CD8-positive, alpha-beta memory T cell (primary cell): ENCODE measurements around the gene HFM1. TPM values are rescaled to one million over a fixed set of nuclear protein-coding genes. Genes with fewer than 3 reads are reported as not detected.
"Not testable (repeated sequence)": the region's sequence is repeated elsewhere in the genome, so short reads cannot be mapped to it uniquely, and the experiment has no call there.

Experiments used
- CTCF ChIA-PET: fragments of 350-600 bp; sonication (Branson Sonifier 250); formaldehyde crosslinking; loops from one replicate; lab custom pipeline; 2021; ENCODE audit warnings: antibody characterized with exemption; lab: Charles Lee
- POLR2A ChIA-PET: fragments of 350-600 bp; sonication (Branson Sonifier 250); formaldehyde crosslinking; loops from one replicate; lab custom pipeline; 2021; ENCODE audit warnings: antibody characterized with exemption; lab: Charles Lee
- DNase-seq, 5 donors: peaks; one replicate each; pipeline versions ENCODE4 v3.0.0 to v3.0.0-alpha.2; 2020 to 2022; ENCODE audit warnings: mixed read lengths in 1 of 5
- H3K27ac ChIP-seq: one replicate; pipeline ENCODE4 v1.7.0; 2013; ENCODE audit warnings: low read depth, mild to moderate bottlenecking, low read length, moderate library complexity
- H3K27me3 ChIP-seq: 2 replicates; pipeline ENCODE4 v1.7.0; 2013; ENCODE audit warnings: low read length, mild to moderate bottlenecking; ENCODE audit not compliant: insufficient read depth, poor library complexity, severe bottlenecking
- H3K36me3 ChIP-seq: 2 replicates; pipeline ENCODE4 v1.7.0; 2013; ENCODE audit warnings: mild to moderate bottlenecking, low read length, moderate library complexity; ENCODE audit not compliant: insufficient read depth
- H3K4me1 ChIP-seq: 2 replicates; pipeline ENCODE4 v1.7.0; 2013; ENCODE audit warnings: mild to moderate bottlenecking, low read length, moderate library complexity; ENCODE audit not compliant: insufficient read depth
- H3K4me3 ChIP-seq: 2 replicates; pipeline ENCODE4 v1.7.0; 2013; ENCODE audit warnings: mild to moderate bottlenecking, low read length
- H3K9me3 ChIP-seq: 2 replicates; pipeline ENCODE4 v1.7.0; 2013; ENCODE audit warnings: mild to moderate bottlenecking, low read length
- H3K27ac Mint-ChIP-seq, 8 donors: one replicate each; pipeline ENCODE4 v1.8.0; 2020 to 2021; ENCODE audit warnings: mixed read lengths in 8 of 8, mild to moderate bottlenecking in 6 of 8, inconsistent platforms in 3 of 8, moderate library complexity in 3 of 8
- H3K27me3 Mint-ChIP-seq, 2 donors: one replicate each; pipeline ENCODE4 v1.8.0; 2020 to 2021; ENCODE audit warnings: mixed read lengths in 2 of 2, mild to moderate bottlenecking in 1 of 2, moderate library complexity in 1 of 2
- H3K36me3 Mint-ChIP-seq, 3 donors: one replicate each; pipeline ENCODE4 v1.8.0; 2020 to 2021; ENCODE audit warnings: mixed read lengths in 3 of 3, inconsistent platforms in 1 of 3, mild to moderate bottlenecking in 1 of 3
- H3K4me1 Mint-ChIP-seq, 3 donors: one replicate each; pipeline ENCODE4 v1.8.0; 2020 to 2021; ENCODE audit warnings: mixed read lengths in 3 of 3, inconsistent platforms in 1 of 3, mild to moderate bottlenecking in 1 of 3
- H3K4me3 Mint-ChIP-seq, 7 donors: one replicate each; pipeline ENCODE4 v1.8.0; 2020 to 2021; ENCODE audit warnings: mixed read lengths in 7 of 7, mild to moderate bottlenecking in 6 of 7, moderate library complexity in 4 of 7, inconsistent platforms in 2 of 7
- H3K9me3 Mint-ChIP-seq, 5 donors: one replicate each; pipeline ENCODE4 v1.8.0; 2020 to 2022; ENCODE audit warnings: mixed read lengths in 5 of 5, mild to moderate bottlenecking in 3 of 5, moderate library complexity in 2 of 5, inconsistent platforms in 1 of 5
- polyA plus RNA-seq: library from polyadenylated mRNA; unstranded; fragments of 300-500 nt; fragmentation: Illumina TruSeq; gene quantifications from one replicate; pipeline ENCODE4 v1.2.3, GENCODE V29; 2021
- total RNA-seq, 2 experiments: library from RNA; stranded (reverse); gene quantifications; one replicate each; pipeline ENCODE4 v1.2.3, GENCODE V29; 2021

HFM1 gene
- total and polyA plus RNA-seq, 3 experiments from 2014 or later: not detected

- no peak overlapping the region for H3K27ac Mint-ChIP-seq
- ChIA-PET POLR2A (no interaction called here), CTCF (no interaction called here)
- Histone ChIP-seq H3K4me1 (no peaks in the 10 kb centered on the region), H3K36me3 (no peaks in the 10 kb centered on the region), H3K4me3 (no peak overlapping the region), H3K27me3 (no peaks in the 10 kb centered on the region), H3K9me3 (no peaks in the 10 kb centered on the region), H3K27ac (no peak overlapping the region)
- DNase-seq: no peak
- H3K4me1 Mint-ChIP-seq: no peaks in the 10 kb centered on the region
- H3K9me3 Mint-ChIP-seq: peaks cover 15 to 25% (median 18%) of the 10 kb centered on the region in 5 donors
- no peak overlapping the region for H3K4me3 Mint-ChIP-seq
- peaks cover 9 to 24% of the 10 kb centered on the region in 2 donors for H3K27me3 Mint-ChIP-seq
- H3K36me3 Mint-ChIP-seq: peaks cover 0 to 3% (median 0%) of the 10 kb centered on the region in 3 donors
Measured at GRCh38 chr1:91307784-91308409, 96.7 kb downstream of the HFM1 start.

GRCh38 chr1:91303165-91303564, 101.5 kb downstream of the HFM1 start:
- H3K27ac Mint-ChIP-seq: peak overlapping the region in 1 of 8 donors; percentile 20
- no peaks in the 10 kb centered on the region for H3K9me3 ChIP-seq
- H3K36me3 ChIP-seq: no peaks in the 10 kb centered on the region
- no peak overlapping the region for H3K4me3 ChIP-seq
- no peak overlapping the region for H3K4me3 Mint-ChIP-seq
- peaks cover 7 to 9% of the 10 kb centered on the region in 2 donors for H3K27me3 Mint-ChIP-seq
- ChIA-PET POLR2A (no interaction called here), CTCF (no interaction called here)
- peaks cover 0 to 3% (median 0%) of the 10 kb centered on the region in 3 donors for H3K36me3 Mint-ChIP-seq
- H3K27ac ChIP-seq: no peak overlapping the region
- H3K27me3 ChIP-seq: no peaks in the 10 kb centered on the region
- H3K4me1 ChIP-seq: no peaks in the 10 kb centered on the region
- peaks cover 12 to 24% (median 21%) of the 10 kb centered on the region in 5 donors for H3K9me3 Mint-ChIP-seq
- DNase-seq: no peak
- H3K4me1 Mint-ChIP-seq: no peaks in the 10 kb centered on the region

GRCh38 chr1:91288843-91289553, 115.6 kb downstream of the HFM1 start:
- H3K27ac Mint-ChIP-seq, H3K36me3 Mint-ChIP-seq, DNase-seq, H3K4me1 ChIP-seq, CTCF ChIA-PET, H3K4me3 ChIP-seq, POLR2A ChIA-PET, H3K4me3 Mint-ChIP-seq, H3K9me3 Mint-ChIP-seq, H3K9me3 ChIP-seq, H3K4me1 Mint-ChIP-seq, H3K27ac ChIP-seq, H3K36me3 ChIP-seq, H3K27me3 ChIP-seq: not testable (repeated sequence)
- H3K27me3 Mint-ChIP-seq: peaks cover 5 to 17% of the 10 kb centered on the region in 2 donors

- H3K4me3 Mint-ChIP-seq, CTCF ChIA-PET, POLR2A ChIA-PET, H3K36me3 ChIP-seq, H3K4me3 ChIP-seq, H3K27ac ChIP-seq, H3K9me3 Mint-ChIP-seq, H3K4me1 Mint-ChIP-seq, H3K27ac Mint-ChIP-seq, H3K27me3 ChIP-seq, H3K9me3 ChIP-seq, H3K36me3 Mint-ChIP-seq, H3K4me1 ChIP-seq, DNase-seq: not testable (repeated sequence)
- peaks cover 5 to 17% of the 10 kb centered on the region in 2 donors for H3K27me3 Mint-ChIP-seq
Measured at GRCh38 chr1:91286962-91287317, 117.7 kb downstream of the HFM1 start.

- H3K9me3 Mint-ChIP-seq, H3K27ac ChIP-seq, H3K4me1 Mint-ChIP-seq, H3K27me3 ChIP-seq, H3K4me3 ChIP-seq, CTCF ChIA-PET, H3K9me3 ChIP-seq, H3K4me3 Mint-ChIP-seq, POLR2A ChIA-PET, H3K36me3 Mint-ChIP-seq, H3K4me1 ChIP-seq, H3K27ac Mint-ChIP-seq, DNase-seq, H3K36me3 ChIP-seq: not testable (repeated sequence)
- peaks cover 5 to 17% of the 10 kb centered on the region in 2 donors for H3K27me3 Mint-ChIP-seq
Measured at GRCh38 chr1:91286259-91286961, 118.2 kb downstream of the HFM1 start.

- Histone ChIP-seq H3K27ac (no peak overlapping the region), H3K4me1 (no peaks in the 10 kb centered on the region), H3K4me3 (no peak overlapping the region), H3K36me3 (no peaks in the 10 kb centered on the region), H3K27me3 (no peaks in the 10 kb centered on the region), H3K9me3 (no peaks in the 10 kb centered on the region)
- no peak for DNase-seq
- Mint-ChIP-seq H3K4me3 (peak overlapping the region in 1 of 7 donors; percentile 25), H3K9me3 (no peaks in the 10 kb centered on the region), H3K4me1 (no peaks in the 10 kb centered on the region), H3K27ac (no peak overlapping the region), H3K27me3 (peaks cover 4 to 15% of the 10 kb centered on the region in 2 donors), H3K36me3 (no peaks in the 10 kb centered on the region)
- CTCF ChIA-PET: interaction anchor here (1.0 to 1.1 kb wide), 2 partner anchors 17 to 119 kb away, joined by 3 read pairs; no protein-coding TSS in a partner anchor
- POLR2A ChIA-PET: no interaction called here
Measured at GRCh38 chr1:91283421-91283726, 121.3 kb downstream of the HFM1 start.

GRCh38 chr1:91282695-91283420, 121.8 kb downstream of the HFM1 start:
- Histone ChIP-seq H3K4me1 (no peaks in the 10 kb centered on the region), H3K27me3 (no peaks in the 10 kb centered on the region), H3K27ac (no peak overlapping the region), H3K36me3 (no peaks in the 10 kb centered on the region), H3K9me3 (no peaks in the 10 kb centered on the region), H3K4me3 (no peak overlapping the region)
- ChIA-PET POLR2A (no interaction called here), CTCF (interaction anchor here (0.7 to 1.1 kb wide), 4 partner anchors 16 to 646 kb away, joined by 3 to 4 read pairs (median 3); no protein-coding TSS in a partner anchor)
- peaks cover 4 to 17% of the 10 kb centered on the region in 2 donors for H3K27me3 Mint-ChIP-seq
- H3K36me3 Mint-ChIP-seq: no peaks in the 10 kb centered on the region
- H3K4me1 Mint-ChIP-seq: no peaks in the 10 kb centered on the region
- peak overlapping the region in 1 of 7 donors; percentile 25 for H3K4me3 Mint-ChIP-seq
- H3K27ac Mint-ChIP-seq: no peak overlapping the region
- DNase-seq: peak in 4 of 5 donors; percentile 5 to 23 (median 20)
- H3K9me3 Mint-ChIP-seq: no peaks in the 10 kb centered on the region

- no peaks in the 10 kb centered on the region for H3K9me3 Mint-ChIP-seq
- DNase-seq: no peak
- H3K4me1 ChIP-seq: no peaks in the 10 kb centered on the region
- ChIA-PET POLR2A (no interaction called here), CTCF (no interaction called here)
- H3K36me3 ChIP-seq: no peaks in the 10 kb centered on the region
- no peak overlapping the region for H3K4me3 ChIP-seq
- no peak overlapping the region for H3K4me3 Mint-ChIP-seq
- H3K27ac Mint-ChIP-seq: no peak overlapping the region
- no peak overlapping the region for H3K27ac ChIP-seq
- H3K36me3 Mint-ChIP-seq: no peaks in the 10 kb centered on the region
- peaks cover 3 to 17% of the 10 kb centered on the region in 2 donors for H3K27me3 Mint-ChIP-seq
- H3K9me3 ChIP-seq: no peaks in the 10 kb centered on the region
- H3K4me1 Mint-ChIP-seq: no peaks in the 10 kb centered on the region
- no peaks in the 10 kb centered on the region for H3K27me3 ChIP-seq
Measured at GRCh38 chr1:91281782-91282181, 122.9 kb downstream of the HFM1 start.
